ENCODE data around the gene SNRNP200. TPM values are rescaled to one million over a fixed set of nuclear protein-coding genes. Genes with fewer than 3 reads are reported as not detected.

Gene SNRNP200
- total and polyA plus RNA-seq, 3 donors from 2014 or later: 165 to 202 (median 181) TPM

GRCh38 chr2:96239091-96239490 lies 66.3 kb downstream of the SNRNP200 start:
- TF ChIP-seq CTCF (IDR thresholded peaks at IDR 0.05) (no peak), POLR2A (IDR thresholded peaks at IDR 0.05) (no peak)
- no peaks in the 10 kb centered on the region for H3K27me3 ChIP-seq
- WGBS, 2 donors: 88 to 95% methylated on average over 3 of the region's 3 CpGs

GRCh38 chr2:96238266-96238665 lies 67.1 kb downstream of the SNRNP200 start:
- H3K27ac ChIP-seq: no peak overlapping the region
- H3K9me3 ChIP-seq: no peaks in the 10 kb centered on the region
- WGBS, 2 donors: 93 to 95% methylated on average over 3 of the region's 3 CpGs
- H3K27me3 ChIP-seq: no peaks in the 10 kb centered on the region
- no peaks in the 10 kb centered on the region for H3K36me3 ChIP-seq (ENCODE audit: low read depth, missing control alignments)
- no peak overlapping the region for H3K4me3 ChIP-seq
- intact Hi-C loops (cut with DNase I; ENCODE audit: low total_unique reads): no loop called here
- no peak for DNase-seq
- H3K4me1 ChIP-seq: no peaks in the 10 kb centered on the region
- no peak for TF ChIP-seq CTCF (IDR thresholded peaks at IDR 0.05)
- TF ChIP-seq POLR2A (IDR thresholded peaks at IDR 0.05): no peak

More at GRCh38 chr2:96239091-96239490, 66.3 kb downstream of the SNRNP200 start:
- Histone ChIP-seq H3K9me3 (no peaks in the 10 kb centered on the region), H3K4me3 (no peak overlapping the region), H3K36me3 (ENCODE audit: low read depth, missing control alignments) (no peaks in the 10 kb centered on the region), H3K27ac (no peak overlapping the region), H3K4me1 (no peaks in the 10 kb centered on the region)
- no peak for DNase-seq
- intact Hi-C loops (cut with DNase I; ENCODE audit: low total_unique reads): no loop called here

- Histone ChIP-seq H3K27ac (no peak overlapping the region), H3K9me3 (no peaks in the 10 kb centered on the region), H3K36me3 (ENCODE audit: low read depth, missing control alignments) (no peaks in the 10 kb centered on the region), H3K4me1 (no peaks in the 10 kb centered on the region), H3K4me3 (no peak overlapping the region), H3K27me3 (no peaks in the 10 kb centered on the region)
- TF ChIP-seq CTCF (IDR thresholded peaks at IDR 0.05) (no peak), POLR2A (IDR thresholded peaks at IDR 0.05) (no peak)
- no peak for DNase-seq
- intact Hi-C loops (cut with DNase I; ENCODE audit: low total_unique reads): no loop called here
- 95 to 100% methylated on average over 1 of the region's 1 CpG for WGBS, 2 donors
These were observed 68.5 kb downstream of the SNRNP200 start for GRCh38 chr2:96236882-96237281.

GRCh38 chr2:96233880-96234316 lies 71.4 kb downstream of the SNRNP200 start:
- intact Hi-C loops (cut with DNase I; ENCODE audit: low total_unique reads): no loop called here
- Histone ChIP-seq H3K36me3 (ENCODE audit: low read depth, missing control alignments) (no peaks in the 10 kb centered on the region), H3K9me3 (no peaks in the 10 kb centered on the region), H3K27me3 (no peaks in the 10 kb centered on the region), H3K27ac (no peak overlapping the region), H3K4me3 (no peak overlapping the region), H3K4me1 (no peaks in the 10 kb centered on the region)
- 83 to 91% methylated on average over 4 of the region's 4 CpGs for WGBS, 2 donors
- no peak for TF ChIP-seq POLR2A (IDR thresholded peaks at IDR 0.05)
- TF ChIP-seq CTCF (IDR thresholded peaks at IDR 0.05): no peak
- DNase-seq: no peak

- H3K27ac ChIP-seq: no peak overlapping the region
- no peak overlapping the region for H3K4me3 ChIP-seq
- no peaks in the 10 kb centered on the region for H3K36me3 ChIP-seq (ENCODE audit: low read depth, missing control alignments)
- H3K4me1 ChIP-seq: no peaks in the 10 kb centered on the region
- DNase-seq: no peak
- no peaks in the 10 kb centered on the region for H3K9me3 ChIP-seq
- 93 to 94% methylated on average over 6 of the region's 6 CpGs for WGBS, 2 donors
- no peaks in the 10 kb centered on the region for H3K27me3 ChIP-seq
- TF ChIP-seq CTCF (IDR thresholded peaks at IDR 0.05) (no peak), POLR2A (IDR thresholded peaks at IDR 0.05) (no peak)
- intact Hi-C loops (cut with DNase I; ENCODE audit: low total_unique reads): no loop called here
These were observed 71.9 kb downstream of the SNRNP200 start for GRCh38 chr2:96233436-96233835.
